Vagina (tissue), 2 donors: ENCODE measurements around the gene SLC15A4. TPM values are rescaled to one million over a fixed set of nuclear protein-coding genes. Genes with fewer than 3 reads are reported as not detected.
A peak's percentile ranks its signal among the peaks of the same experiment; 100 is the strongest.

Experiments used
- DNase-seq, 2 donors: peaks; one replicate each; pipeline ENCODE4 v3.0.0-alpha.2; 2017; ENCODE audit errors: extremely low spot score in 2 of 2
- H3K27ac ChIP-seq: fragments of 200-600 bp; sonication (generic); one replicate; pipeline ENCODE4 v1.5.1; 2019
- H3K27me3 ChIP-seq: fragments of 200-600 bp; sonication (generic); one replicate; pipeline ENCODE4 v1.5.1; 2019
- H3K36me3 ChIP-seq, 2 donors: fragments of 200-600 bp; sonication (generic); one replicate each; pipeline ENCODE4 v1.5.1; 2017 to 2019
- H3K4me1 ChIP-seq: fragments of 200-600 bp; sonication (generic); one replicate; pipeline ENCODE4 v1.5.1; 2019
- H3K4me3 ChIP-seq, 2 donors: fragments of 200-600 bp; sonication (generic); 1 replicate in 1 of 2; 2 replicates in 1 of 2; pipeline ENCODE4 v1.5.1; 2016 to 2019
- H3K9me3 ChIP-seq: fragments of 200-600 bp; sonication (generic); one replicate; pipeline ENCODE4 v1.5.1; 2019
- CTCF ChIP-seq, 3 experiments: fragments of 450-650 bp in 2 of 3; fragments of 200-600 bp in 1 of 3; sonication (generic) in 1 of 3; IDR thresholded peaks; one replicate each; pipeline ENCODE4 v1.5.1; 2017 to 2019; ENCODE audit warnings: antibody characterized with exemption in 3 of 3, mild to moderate bottlenecking in 2 of 3, moderate library complexity in 2 of 3
- POLR2A ChIP-seq, 2 donors: fragments of 450-650 bp; IDR thresholded peaks; one replicate each; pipeline ENCODE4 v1.6.1; 2017; ENCODE audit warnings: antibody characterized with exemption in 2 of 2, mild to moderate bottlenecking in 2 of 2, moderate library complexity in 2 of 2
- POLR2AphosphoS5 ChIP-seq, 2 donors: sonication (generic); formaldehyde crosslinking; IDR thresholded peaks; one replicate each; pipeline ENCODE4 v1.9.0; 2017; ENCODE audit warnings: antibody characterized with exemption in 2 of 2, mild to moderate bottlenecking in 2 of 2, low read depth in 1 of 2; ENCODE audit not compliant: insufficient read depth in 1 of 2
- intact Hi-C: fragments of 100-400 bp; cut with DNase I; formaldehyde crosslinking; loops from one replicate; pipeline ENCODE4 v1.15.1; 2023
- total RNA-seq: library from RNA; depleted of rRNA; stranded (reverse); fragments of >200 nt; gene quantifications from one replicate; pipeline ENCODE4 v1.2.3, GENCODE V29; 2016

Gene SLC15A4
- total RNA-seq, 1 donor from 2014 or later: 36.1 TPM

DNA sequence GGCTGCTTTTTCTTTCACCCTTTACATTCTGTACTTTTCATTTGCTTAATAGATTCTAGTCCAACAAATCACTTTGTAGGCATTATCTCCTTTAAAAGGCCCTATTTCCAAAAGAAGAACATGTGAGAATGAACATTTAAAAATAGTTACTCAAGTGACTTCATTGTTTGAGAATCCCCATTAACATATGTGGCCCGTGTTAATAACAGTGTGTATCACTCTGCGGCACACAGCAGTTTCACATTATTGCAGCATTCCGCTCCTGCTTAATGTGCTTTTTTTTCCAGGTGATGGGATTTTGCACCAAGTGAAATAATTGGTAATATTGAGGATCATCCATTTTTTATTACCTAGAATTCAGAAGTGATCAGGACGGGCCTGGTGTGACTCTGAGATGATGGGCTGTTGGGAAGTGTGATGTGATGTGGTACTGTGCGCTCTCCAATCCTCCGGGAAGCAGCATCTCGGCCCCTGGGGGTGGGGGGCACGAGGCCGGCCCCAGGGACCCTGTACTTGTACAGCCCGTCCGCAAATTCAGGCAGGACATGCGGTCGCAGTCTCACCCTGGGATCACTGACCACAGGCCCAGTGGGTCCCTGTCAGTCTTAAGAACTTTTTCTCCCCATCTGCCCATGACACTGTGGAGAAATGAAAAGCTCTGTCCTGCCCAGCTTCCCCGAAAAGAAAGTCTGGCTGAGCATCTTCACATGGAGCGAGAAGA lies 32.9 kb downstream of the SLC15A4 start:
- Histone ChIP-seq H3K27me3 (no peaks in the 10 kb centered on the region), H3K9me3 (no peaks in the 10 kb centered on the region), H3K4me1 (peaks cover 19% of the 10 kb centered on the region), H3K27ac (peak overlapping the region; percentile 60), H3K4me3 (no peak overlapping the region), H3K36me3 (peaks cover 0 to 37% of the 10 kb centered on the region in 2 donors)
- DNase-seq: no peak
- TF ChIP-seq CTCF (IDR thresholded peaks at IDR 0.05): no peak
- no peak for TF ChIP-seq POLR2AphosphoS5 (IDR thresholded peaks at IDR 0.05; ENCODE audit: insufficient read depth in 1 of 2, low read depth in 1 of 2)
- TF ChIP-seq POLR2A (IDR thresholded peaks at IDR 0.05): no peak
- intact Hi-C loops: loop anchor here (2.0 kb wide), 1 partner anchor 142 kb away; no protein-coding TSS in a partner anchor

DNA sequence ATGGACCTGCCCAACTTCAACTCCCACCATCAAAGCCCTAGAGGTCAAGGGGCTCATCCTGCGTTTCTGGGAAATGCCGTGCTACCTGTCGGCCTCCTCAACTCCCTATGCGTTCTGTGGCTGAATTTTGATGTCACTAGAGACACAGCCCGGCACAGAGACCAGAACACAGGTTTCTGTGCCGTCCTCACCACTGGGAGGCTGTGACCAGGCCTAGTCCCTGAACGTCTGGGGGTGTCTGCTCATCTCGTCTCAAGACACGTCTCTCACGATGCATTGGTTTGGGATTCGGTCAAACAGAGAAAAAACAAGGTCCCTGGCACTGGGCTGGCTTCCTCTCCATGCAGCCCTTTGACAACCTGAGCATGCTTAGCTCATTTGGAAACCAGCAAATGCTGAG lies 33.5 kb downstream of the SLC15A4 start:
- Histone ChIP-seq H3K27me3 (no peaks in the 10 kb centered on the region), H3K27ac (peak overlapping the region; percentile 60), H3K9me3 (no peaks in the 10 kb centered on the region), H3K4me3 (no peak overlapping the region), H3K4me1 (peaks cover 19% of the 10 kb centered on the region), H3K36me3 (peaks cover 0 to 31% of the 10 kb centered on the region in 2 donors)
- intact Hi-C loops: loop anchor here (2.0 kb wide), 1 partner anchor 143 kb away; no protein-coding TSS in a partner anchor
- DNase-seq: no peak
- TF ChIP-seq CTCF (IDR thresholded peaks at IDR 0.05) (no peak), POLR2A (IDR thresholded peaks at IDR 0.05) (no peak), POLR2AphosphoS5 (IDR thresholded peaks at IDR 0.05; ENCODE audit: insufficient read depth in 1 of 2, low read depth in 1 of 2) (peak in 1 of 2 donors; percentile 27)

DNA sequence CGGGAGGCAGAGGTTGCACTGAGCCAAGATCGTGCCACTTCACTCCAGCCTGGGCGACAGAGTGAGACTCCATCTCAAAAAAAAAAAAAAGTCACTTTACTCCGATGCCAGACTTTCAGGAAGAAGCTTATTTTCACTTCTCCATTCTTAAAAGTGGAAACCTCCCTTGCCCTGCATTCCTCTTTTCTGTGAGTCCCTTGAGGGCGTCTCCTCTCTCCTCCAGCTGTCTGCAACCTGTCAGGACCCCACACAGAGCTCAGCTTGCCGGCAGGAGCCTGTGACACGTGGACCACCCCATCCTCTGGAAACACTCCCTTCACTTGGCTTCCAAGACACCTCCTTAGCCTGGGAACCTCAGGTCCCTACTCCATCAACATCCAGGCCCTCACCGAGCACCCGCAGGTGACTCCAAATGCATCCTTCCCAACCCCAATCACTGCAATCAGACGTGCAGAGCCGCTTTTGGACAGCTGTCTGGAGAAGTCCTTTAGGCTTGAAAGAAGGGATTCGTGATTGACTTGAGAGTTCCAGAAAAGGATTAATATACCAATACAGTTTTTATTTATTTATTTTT lies 34.3 kb downstream of the SLC15A4 start:
- Histone ChIP-seq H3K4me3 (no peak overlapping the region), H3K36me3 (peaks cover 0 to 24% of the 10 kb centered on the region in 2 donors), H3K27ac (peak overlapping the region; percentile 60), H3K27me3 (no peaks in the 10 kb centered on the region), H3K4me1 (peaks cover 19% of the 10 kb centered on the region), H3K9me3 (no peaks in the 10 kb centered on the region)
- DNase-seq: no peak
- no peak for TF ChIP-seq POLR2A (IDR thresholded peaks at IDR 0.05)
- no peak for TF ChIP-seq CTCF (IDR thresholded peaks at IDR 0.05)
- TF ChIP-seq POLR2AphosphoS5 (IDR thresholded peaks at IDR 0.05; ENCODE audit: insufficient read depth in 1 of 2, low read depth in 1 of 2): no peak
- intact Hi-C loops: no loop called here

- peaks cover 19% of the 10 kb centered on the region for H3K4me1 ChIP-seq
- no peak for DNase-seq
- H3K27me3 ChIP-seq: no peaks in the 10 kb centered on the region
- H3K9me3 ChIP-seq: no peaks in the 10 kb centered on the region
- H3K4me3 ChIP-seq: no peak overlapping the region
- H3K27ac ChIP-seq: no peak overlapping the region
- peaks cover 0 to 9% of the 10 kb centered on the region in 2 donors for H3K36me3 ChIP-seq
- intact Hi-C loops: no loop called here
- no peak for TF ChIP-seq POLR2A (IDR thresholded peaks at IDR 0.05)
- no peak for TF ChIP-seq CTCF (IDR thresholded peaks at IDR 0.05)
- no peak for TF ChIP-seq POLR2AphosphoS5 (IDR thresholded peaks at IDR 0.05; ENCODE audit: insufficient read depth in 1 of 2, low read depth in 1 of 2)
These were observed 35.9 kb downstream of the SLC15A4 start for GRCh38 chr12:128787827-128788226.
